Myocyte (in vitro differentiated cells): ENCODE results near the gene FABP1. TPM values are rescaled to one million over a fixed set of nuclear protein-coding genes. Genes with fewer than 3 reads are reported as not detected.

Experiments
- DNase-seq: peaks from one replicate; pipeline ENCODE4 v3.0.0-alpha.2; 2012; ENCODE audit warnings: low read depth
- total RNA-seq: library from RNA; depleted of rRNA; stranded (reverse); fragments of >200 nt; gene quantifications from 2 replicates; pipeline ENCODE4 v1.2.3, GENCODE V29; 2014

The FABP1 gene
- total RNA-seq, 1 donor from 2014 or later = not detected

GRCh38 chr2:88115825-88116518, 11.9 kb downstream of the FABP1 start:
- no peak for DNase-seq

GRCh38 chr2:88114889-88115288, 13.0 kb downstream of the FABP1 start:
- no peak for DNase-seq

GRCh38 chr2:88113069-88113468, 14.8 kb downstream of the FABP1 start:
- DNase-seq = no peak

- no peak for DNase-seq
Observed at GRCh38 chr2:88110830-88111229, 17.0 kb downstream of the FABP1 start.

- no peak for DNase-seq
Observed at GRCh38 chr2:88108796-88109195, 19.1 kb downstream of the FABP1 start.

- peak; percentile 36 for DNase-seq
Observed at GRCh38 chr2:88100489-88100858, 27.4 kb downstream of the FABP1 start.

- DNase-seq = no peak
Observed at GRCh38 chr2:88099798-88100488, 27.9 kb downstream of the FABP1 start.

GRCh38 chr2:88098558-88098900, 29.3 kb downstream of the FABP1 start:
- no peak for DNase-seq

GRCh38 chr2:88097891-88098557, 29.8 kb downstream of the FABP1 start:
- no peak for DNase-seq

GRCh38 chr2:88097192-88097591, 30.7 kb downstream of the FABP1 start:
- DNase-seq = no peak

GRCh38 chr2:88096708-88097107, 31.2 kb downstream of the FABP1 start:
- DNase-seq = no peak

GRCh38 chr2:88095022-88095421, 32.8 kb downstream of the FABP1 start:
- DNase-seq = no peak

GRCh38 chr2:88092773-88093172, 35.1 kb downstream of the FABP1 start:
- DNase-seq = no peak

GRCh38 chr2:88091943-88092342, 35.9 kb downstream of the FABP1 start:
- no peak for DNase-seq

- no peak for DNase-seq
Observed at GRCh38 chr2:88090446-88091283, 37.2 kb downstream of the FABP1 start.

GRCh38 chr2:88088999-88089398, 38.9 kb downstream of the FABP1 start:
- DNase-seq = no peak

- no peak for DNase-seq
Observed at GRCh38 chr2:88087763-88088162, 40.1 kb downstream of the FABP1 start.

- no peak for DNase-seq
Observed at GRCh38 chr2:88087073-88087472, 40.8 kb downstream of the FABP1 start.

GRCh38 chr2:88086401-88086800, 41.5 kb downstream of the FABP1 start:
- DNase-seq = no peak

GRCh38 chr2:88085602-88086001, 42.3 kb downstream of the FABP1 start:
- no peak for DNase-seq

- DNase-seq = no peak
Observed at GRCh38 chr2:88085099-88085498, 42.8 kb downstream of the FABP1 start.

GRCh38 chr2:88082781-88083180, 45.1 kb downstream of the FABP1 start:
- DNase-seq = no peak
